Transverse colon (tissue), 4 donors: ENCODE data around the gene ARHGEF37.

ENCODE experiments used
- CTCF ChIP-seq, 5 experiments: fragments of 200-600 bp in 3 of 5; fragments of 450-650 bp in 2 of 5; sonication (generic) in 3 of 5; IDR thresholded peaks; 1 replicate in 2 of 5; 2 replicates in 3 of 5; pipeline ENCODE4 v1.5.1; 2016 to 2017; ENCODE audit warnings: antibody characterized with exemption in 5 of 5, inconsistent platforms in 3 of 5, mild to moderate bottlenecking in 2 of 5, moderate library complexity in 1 of 5
- EP300 ChIP-seq: sonication (generic); formaldehyde crosslinking; IDR thresholded peaks from one replicate; pipeline ENCODE4 v1.6.1; 2017; ENCODE audit warnings: antibody characterized with exemption, low read depth
- POLR2A ChIP-seq: fragments of 450-650 bp; IDR thresholded peaks from one replicate; pipeline ENCODE4 v1.6.1; 2016; ENCODE audit warnings: antibody characterized with exemption, mild to moderate bottlenecking, moderate library complexity
- POLR2AphosphoS5 ChIP-seq, 3 donors: sonication (generic); formaldehyde crosslinking; IDR thresholded peaks; one replicate each; pipeline ENCODE4 v1.6.1; 2016; ENCODE audit warnings: antibody characterized with exemption in 3 of 3

GRCh38 chr5:149631506-149631905 is 50.2 kb downstream of the ARHGEF37 start:
- TF ChIP-seq CTCF (IDR thresholded peaks at IDR 0.05) (no peak), EP300 (no peak), POLR2A (no peak), POLR2AphosphoS5 (IDR thresholded peaks at IDR 0.05) (no peak)
